K562 (cell line): ENCODE data around the gene TMED4. TPM values are rescaled to one million over a fixed set of nuclear protein-coding genes. Genes with fewer than 3 reads are reported as not detected.

Experiments
- CHD2 ChIP-seq: IDR thresholded peaks from 2 replicates; pipeline ENCODE4 v1.6.1; 2011; ENCODE audit warnings: low read depth, low read length
- CTBP1 ChIP-seq: fragments of 450-650 bp; IDR thresholded peaks from 2 replicates; pipeline ENCODE4 v1.6.1; 2016; ENCODE audit warnings: borderline replicate concordance
- ELF2 ChIP-seq: fragments of 250-450 bp; sonication (Bioruptor Pico); IDR thresholded peaks from 2 replicates; pipeline ENCODE4 v1.5.0; 2021; ENCODE audit warnings: mild to moderate bottlenecking
- FOXM1 ChIP-seq, 2 experiments: fragments of 450-650 bp in 1 of 2; sonication (generic) in 1 of 2; formaldehyde crosslinking in 1 of 2; IDR thresholded peaks; 2 replicates each; pipeline versions ENCODE4 v1.6.1 to v1.9.0; 2017 to 2022; ENCODE audit warnings: low read depth in 2 of 2, mild to moderate bottlenecking in 2 of 2, missing genetic modification reagents in 1 of 2, moderate library complexity in 1 of 2
- HDGF ChIP-seq: fragments of 450-650 bp; IDR thresholded peaks from 2 replicates; pipeline ENCODE4 v1.6.1; 2016
- HLTF ChIP-seq: fragments of 450-650 bp; IDR thresholded peaks from 2 replicates; pipeline ENCODE4 v1.6.1; 2016
- HMGN3 ChIP-seq: IDR thresholded peaks from 2 replicates; pipeline ENCODE4 v1.6.1; 2011; ENCODE audit warnings: borderline replicate concordance, low read depth, mild to moderate bottlenecking, mixed read lengths, low read length; ENCODE audit not compliant: insufficient read length; ENCODE audit errors: extremely low read depth
- KAT2B ChIP-seq: IDR thresholded peaks from one replicate; pipeline ENCODE4 v1.6.1; 2012; ENCODE audit warnings: low read depth, mild to moderate bottlenecking, control low read depth, inconsistent platforms, low read length, moderate library complexity
- KDM4B ChIP-seq, 2 experiments: fragments of 450-650 bp in 1 of 2; sonication (generic) in 1 of 2; IDR thresholded peaks; 2 replicates each; pipeline ENCODE4 v1.6.1; 2016 to 2017; ENCODE audit warnings: borderline replicate concordance in 2 of 2, antibody characterized with exemption in 1 of 2, low read depth in 1 of 2, mild to moderate bottlenecking in 1 of 2
- KHSRP ChIP-seq: fragments of 450-650 bp; IDR thresholded peaks from 2 replicates; pipeline ENCODE4 v1.6.1; 2017
- POLR2A ChIP-seq: fragments of 450-650 bp; conservative IDR thresholded peaks from 2 replicates; pipeline ENCODE4 v1.6.1; 2016
- RB1 ChIP-seq: fragments of 450-650 bp; IDR thresholded peaks from 2 replicates; pipeline ENCODE4 v1.6.1; 2017; ENCODE audit warnings: low read depth, mild to moderate bottlenecking
- RNF2 ChIP-seq: sonication (generic); IDR thresholded peaks from 2 replicates; pipeline ENCODE4 v1.6.1; 2016
- SIN3B ChIP-seq: fragments of 450-650 bp; IDR thresholded peaks from 2 replicates; pipeline ENCODE4 v1.6.1; 2017; ENCODE audit warnings: low read depth, mild to moderate bottlenecking, moderate library complexity
- SIRT6 ChIP-seq: IDR thresholded peaks from one replicate; pipeline ENCODE4 v1.6.1; 2012; ENCODE audit warnings: low read depth, mild to moderate bottlenecking, control low read depth, inconsistent platforms, low read length, moderate library complexity
- SMAD4 ChIP-seq: fragments of 250-450 bp; sonication (Bioruptor Pico); conservative IDR thresholded peaks from 2 replicates; pipeline ENCODE4 v1.8.0; 2021; ENCODE audit warnings: inconsistent platforms, mild to moderate bottlenecking, moderate library complexity
- SMARCA5 ChIP-seq: fragments of 450-650 bp; IDR thresholded peaks from 2 replicates; pipeline ENCODE4 v1.6.1; 2016
- SRSF7 ChIP-seq: fragments of 200-400 bp; formaldehyde crosslinking; optimal IDR thresholded peaks from 2 replicates; pipeline ENCODE3; 2017; ENCODE audit warnings: mild to moderate bottlenecking, low read depth, low read length
- ZNF408 ChIP-seq: fragments of 250-450 bp; sonication (Bioruptor Pico); IDR thresholded peaks from 2 replicates; pipeline ENCODE4 v1.4.0; 2020; ENCODE audit warnings: low read depth, mild to moderate bottlenecking, moderate library complexity
- polyA plus RNA-seq, 8 experiments: library from polyadenylated mRNA; depleted of rRNA in 4 of 8; stranded (reverse) in 5 of 8; unstranded in 3 of 8; fragments of >200 nt; fragmentation: Nextera tagmentation in 2 of 8; fragmentation: Illumina TruSeq in 1 of 8; extraction: Ambion mirVana in 2 of 8; extraction: Trizol in 1 of 8; gene quantifications; 2 replicates each; pipeline versions ENCODE4 v1.2.1 to v1.2.3, GENCODE V29; 2011 to 2014; ENCODE audit warnings: inconsistent platforms in 1 of 8, missing spikeins in 1 of 8
- total RNA-seq, 7 experiments: library from RNA; depleted of rRNA in 6 of 7; stranded (reverse); fragments of >200 nt in 6 of 7; fragmentation: Illumina TruSeq in 2 of 7; extraction: Trizol in 2 of 7; gene quantifications; 2 replicates each; pipeline versions ENCODE4 v1.2.1 to v1.2.3, GENCODE V29; 2011 to 2021; ENCODE audit warnings: low replicate concordance in 1 of 7
- TF ChIP-seq, protein P1 (sequence below): fragments of 250-450 bp; sonication (Bioruptor Pico); IDR thresholded peaks from 2 replicates; pipeline ENCODE4 v1.4.0; 2020; ENCODE audit warnings: mild to moderate bottlenecking
- TF ChIP-seq, protein P2 (sequence below): IDR thresholded peaks from 3 replicates; pipeline ENCODE4 v1.6.1; 2011; ENCODE audit warnings: borderline replicate concordance, mild to moderate bottlenecking; ENCODE audit not compliant: insufficient read length, insufficient read depth

TMED4 gene
- total and polyA plus RNA-seq, 9 of the 15 experiments (the other 6 are each of a cell fraction or from before 2014, with no cell fraction given): 20.3 to 64.0 (median 42.1) TPM

DNA sequence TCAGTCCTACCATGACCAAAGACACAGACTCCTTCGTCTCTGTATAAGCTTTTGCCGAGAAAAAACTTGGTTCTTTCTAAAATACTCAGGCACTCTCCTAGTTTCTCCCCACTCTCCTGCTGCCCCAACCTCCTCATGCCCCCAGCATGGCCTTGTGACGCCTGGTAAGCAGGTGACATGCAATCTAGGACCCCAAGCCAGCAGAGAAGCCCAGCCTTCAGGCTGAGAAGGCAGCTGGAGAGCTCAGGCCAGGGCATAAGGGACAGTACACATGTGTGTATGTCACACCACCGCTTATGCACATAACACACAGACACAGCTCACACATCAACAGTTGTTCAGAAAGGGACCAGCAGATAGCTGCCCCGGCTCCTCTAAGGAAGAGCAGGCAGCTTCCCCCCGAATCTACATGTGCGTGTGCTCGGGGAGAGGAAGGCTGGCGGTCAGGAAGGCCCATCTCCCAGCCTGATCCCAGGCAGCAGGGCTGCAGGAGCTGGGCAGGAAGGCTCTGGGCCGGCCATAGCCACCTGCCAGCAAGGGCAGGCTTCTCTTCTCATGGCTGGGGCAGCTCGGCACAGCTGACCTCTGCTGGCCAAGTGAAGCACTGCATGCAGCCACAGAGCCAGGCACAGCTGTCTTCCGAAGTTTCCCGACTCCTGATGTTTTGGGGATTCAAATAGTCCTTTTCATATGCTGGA, 16.8 kb downstream of the TMED4 start (continued):
- TF ChIP-seq, protein P1, sequence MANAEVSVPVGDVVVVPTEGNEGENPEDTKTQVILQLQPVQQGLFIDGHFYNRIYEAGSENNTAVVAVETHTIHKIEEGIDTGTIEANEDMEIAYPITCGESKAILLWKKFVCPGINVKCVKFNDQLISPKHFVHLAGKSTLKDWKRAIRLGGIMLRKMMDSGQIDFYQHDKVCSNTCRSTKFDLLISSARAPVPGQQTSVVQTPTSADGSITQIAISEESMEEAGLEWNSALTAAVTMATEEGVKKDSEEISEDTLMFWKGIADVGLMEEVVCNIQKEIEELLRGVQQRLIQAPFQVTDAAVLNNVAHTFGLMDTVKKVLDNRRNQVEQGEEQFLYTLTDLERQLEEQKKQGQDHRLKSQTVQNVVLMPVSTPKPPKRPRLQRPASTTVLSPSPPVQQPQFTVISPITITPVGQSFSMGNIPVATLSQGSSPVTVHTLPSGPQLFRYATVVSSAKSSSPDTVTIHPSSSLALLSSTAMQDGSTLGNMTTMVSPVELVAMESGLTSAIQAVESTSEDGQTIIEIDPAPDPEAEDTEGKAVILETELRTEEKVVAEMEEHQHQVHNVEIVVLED (CRISPR knock-in tag): no peak
- TF ChIP-seq KAT2B (no peak), HDGF (peak; percentile 80), FOXM1 (IDR thresholded peaks at IDR 0.05; ENCODE audit: low read depth) (no peak), FOXM1 (CRISPR knock-in tag; IDR thresholded peaks at IDR 0.05; ENCODE audit: low read depth) (no peak), SRSF7 (no peak), RB1 (peak; percentile 25; the same call in 1 of the 2 replicates), ZNF408 (no peak), SMARCA5 (0 out of 2 replicates have a peak, but pooled peaks have one; percentile 36), RNF2 (no peak), KDM4B (IDR thresholded peaks at IDR 0.05; ENCODE audit: borderline replicate concordance in 2 of 2, low read depth in 1 of 2) (0 out of 4 replicates have a peak, but pooled peaks of 1 of the 2 experiments have one; percentile 36), POLR2A (peak; percentile 46; the same call in 1 of the 2 replicates), CTBP1 (no peak), HLTF (no peak), KHSRP (no peak), ELF2 (CRISPR knock-in tag) (no peak), SIRT6 (no peak), SIN3B (no peak), CHD2 (0 out of 2 replicates have a peak, but pooled peaks have one; percentile 23), SMAD4 (CRISPR knock-in tag) (0 out of 2 replicates have a peak, but pooled peaks have one; percentile 25), HMGN3 (no peak)
- TF ChIP-seq, protein P2, sequence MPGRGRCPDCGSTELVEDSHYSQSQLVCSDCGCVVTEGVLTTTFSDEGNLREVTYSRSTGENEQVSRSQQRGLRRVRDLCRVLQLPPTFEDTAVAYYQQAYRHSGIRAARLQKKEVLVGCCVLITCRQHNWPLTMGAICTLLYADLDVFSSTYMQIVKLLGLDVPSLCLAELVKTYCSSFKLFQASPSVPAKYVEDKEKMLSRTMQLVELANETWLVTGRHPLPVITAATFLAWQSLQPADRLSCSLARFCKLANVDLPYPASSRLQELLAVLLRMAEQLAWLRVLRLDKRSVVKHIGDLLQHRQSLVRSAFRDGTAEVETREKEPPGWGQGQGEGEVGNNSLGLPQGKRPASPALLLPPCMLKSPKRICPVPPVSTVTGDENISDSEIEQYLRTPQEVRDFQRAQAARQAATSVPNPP: no peak
